Stimulated activated CD8-positive, alpha-beta memory T cell treated with anti-CD3 and anti-CD28 coated beads, Interleukin-7, amount 100 ng/mL, for 24 hours (primary cell): ENCODE measurements around the gene GPATCH11.

ENCODE experiments used
- DNase-seq: peaks from one replicate; pipeline ENCODE4 v3.0.0-alpha.2; 2020; ENCODE audit warnings: low read depth

GPATCH11 gene

DNA sequence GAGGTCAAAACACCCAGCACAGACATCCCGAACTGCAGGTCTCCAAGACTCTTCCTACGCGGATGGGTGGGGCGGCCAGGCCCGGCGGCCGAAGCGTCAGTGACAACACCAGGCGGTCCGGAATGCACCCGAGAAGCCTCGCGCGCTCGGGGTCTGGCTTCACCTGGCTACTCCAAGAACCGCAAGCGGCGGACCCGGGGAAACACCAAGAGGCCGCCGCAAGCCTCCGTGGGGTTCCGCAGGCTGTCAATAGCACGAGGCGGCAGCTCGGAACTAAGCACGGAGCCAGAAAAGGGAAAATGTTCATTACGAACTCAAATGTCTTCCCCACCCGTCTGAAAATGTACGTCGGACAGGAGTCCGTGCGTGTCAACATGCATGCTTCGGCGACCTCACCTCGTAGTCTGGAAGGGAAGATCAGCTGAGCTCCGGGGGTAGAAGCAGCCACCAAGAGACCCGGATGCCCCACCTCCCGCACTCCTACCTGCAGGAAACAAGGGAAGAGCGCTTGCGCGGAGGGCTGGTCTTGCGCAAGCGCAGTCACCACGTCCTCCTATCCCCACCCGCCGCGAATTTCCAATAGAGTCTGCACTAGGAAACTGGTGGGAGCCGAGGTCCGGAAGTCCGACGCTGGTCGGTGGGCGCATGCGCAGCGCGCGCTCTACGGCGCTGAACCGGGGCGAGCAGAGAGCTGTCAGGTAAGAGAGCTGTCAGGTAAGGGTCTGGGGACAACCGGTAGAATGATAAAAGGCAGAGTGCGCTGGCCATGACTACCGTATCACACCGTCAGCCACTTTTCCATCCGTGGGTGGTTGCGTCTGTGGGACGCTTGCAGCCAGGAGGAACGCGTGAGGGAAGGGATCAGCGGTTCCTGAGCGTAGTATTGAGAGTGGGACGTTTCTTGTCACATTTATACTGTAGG is at the start of gene GPATCH11, which contains the start of gene HEATR5B:
Gene GPATCH11 (plus strand): TSS at position 646 of the 922 bp plus-strand sequence. CDS start 3,864 bp downstream, outside the sequence.
Gene HEATR5B (minus strand): TSS at position 500 of the 922 bp plus-strand sequence. CDS start 958 bp downstream, outside the sequence.
- peak; percentile 74 for DNase-seq

DNA sequence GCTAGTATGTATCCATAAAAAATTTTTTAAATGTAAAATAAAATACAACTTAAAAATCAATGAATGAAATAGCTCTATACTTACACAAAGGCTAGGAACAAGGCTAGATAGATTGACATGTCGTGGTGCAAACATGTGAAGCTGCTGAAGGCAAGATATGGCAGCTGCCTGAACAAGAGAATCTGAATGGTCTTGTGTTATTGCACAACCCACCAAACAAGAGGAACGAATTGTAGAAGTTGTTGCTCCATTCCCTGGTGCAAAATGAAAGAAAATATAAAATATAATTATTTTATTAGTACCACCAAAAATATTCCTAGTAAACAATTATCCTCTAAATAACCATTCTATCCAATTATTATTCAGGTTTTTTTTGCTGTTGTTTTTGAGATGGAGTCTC is 46.5 kb upstream of the GPATCH11 start:
- DNase-seq, result no peak

DNA sequence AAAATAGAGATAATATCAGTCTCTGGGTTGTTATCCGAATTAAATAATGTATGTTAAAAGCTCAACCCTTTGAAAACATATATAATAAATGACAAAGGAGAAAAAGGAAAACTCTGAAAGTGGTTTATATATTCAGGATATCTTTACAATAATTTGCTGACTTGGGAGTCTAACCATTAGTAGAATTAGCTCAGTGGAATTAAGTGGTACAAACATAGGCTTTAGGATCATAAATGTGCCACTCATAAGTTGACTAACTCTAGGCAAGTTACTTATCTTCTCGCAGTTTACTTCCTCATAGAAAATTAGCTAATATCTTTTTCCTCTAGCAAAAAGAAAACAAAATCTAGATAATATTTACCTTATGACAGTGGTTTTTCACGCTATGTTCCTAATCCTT is 44.7 kb upstream of the GPATCH11 start:
- DNase-seq, result no peak

- DNase-seq, result no peak
Measured at GRCh38 chr2:37052600-37053332, 31.6 kb upstream of the GPATCH11 start.

DNA sequence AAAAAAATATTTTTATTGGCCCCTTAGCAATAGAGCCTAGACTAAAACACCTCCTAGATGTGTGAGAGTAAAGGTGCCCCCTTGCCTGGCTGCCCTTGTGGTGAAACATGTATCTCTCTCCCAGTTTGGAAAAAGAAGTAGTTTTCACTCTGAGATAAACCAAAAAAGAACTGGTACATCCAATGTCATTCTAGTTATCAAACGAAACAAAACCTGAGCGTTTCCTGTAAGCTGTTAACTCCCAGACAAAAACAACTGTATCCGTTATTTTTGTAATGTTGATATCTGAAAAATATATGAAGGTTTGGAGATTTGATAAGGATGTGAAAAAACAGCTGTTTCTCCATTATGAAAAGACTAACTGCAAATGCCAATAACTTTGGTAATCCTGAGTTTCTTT is 24.5 kb upstream of the GPATCH11 start:
- no peak for DNase-seq

DNA sequence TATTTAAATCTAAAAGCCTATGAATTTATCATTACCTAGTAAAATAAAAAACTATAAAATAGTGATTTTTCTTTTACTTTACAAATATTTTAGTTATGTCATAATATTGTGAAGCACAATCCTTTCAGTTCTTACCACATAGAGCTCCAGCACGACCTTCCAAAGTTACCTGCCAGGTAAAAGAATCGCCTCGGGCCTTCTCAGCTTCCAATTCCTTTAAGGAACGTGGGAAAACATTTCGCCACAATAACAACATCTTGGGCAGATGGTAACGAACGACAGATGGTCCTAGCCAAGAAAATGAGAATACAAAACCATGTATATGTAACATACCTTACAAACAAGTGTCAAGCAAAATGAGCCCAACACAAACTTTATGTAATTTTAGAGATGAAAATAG is 23.9 kb upstream of the GPATCH11 start:
- DNase-seq, result no peak

DNA sequence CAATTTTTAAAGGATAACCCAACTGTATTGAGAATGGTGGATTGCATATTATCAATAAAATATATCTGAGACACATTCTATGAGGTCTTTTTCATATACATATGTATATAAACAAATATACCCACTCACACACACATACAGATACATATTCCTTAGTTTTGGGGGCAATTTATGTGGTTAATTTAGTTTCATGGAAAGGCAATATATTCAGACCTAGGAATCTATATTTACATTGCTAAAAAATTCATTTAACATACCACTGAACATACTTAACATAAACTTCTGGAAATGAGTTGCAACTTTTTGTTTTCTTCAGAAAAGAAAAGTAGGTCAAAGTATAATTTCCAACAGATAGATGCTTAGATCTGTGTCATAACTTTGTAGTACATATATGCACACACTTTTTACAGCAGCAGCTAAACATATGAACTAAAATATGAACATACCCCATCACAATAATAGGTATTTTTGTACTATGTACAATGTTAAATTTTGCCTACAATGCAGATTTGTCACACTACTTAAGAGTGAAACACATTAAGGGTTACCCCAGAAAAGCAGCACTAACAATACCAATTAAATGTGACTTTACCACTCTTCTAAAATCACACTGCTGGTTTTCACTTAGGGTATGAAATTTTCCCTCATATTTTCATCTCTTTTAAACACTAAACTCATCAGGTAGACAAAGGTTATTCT is 23.2 kb upstream of the GPATCH11 start:
- DNase-seq, result no peak

- no peak for DNase-seq
Measured at GRCh38 chr2:37061776-37062175, 22.5 kb upstream of the GPATCH11 start.

DNA sequence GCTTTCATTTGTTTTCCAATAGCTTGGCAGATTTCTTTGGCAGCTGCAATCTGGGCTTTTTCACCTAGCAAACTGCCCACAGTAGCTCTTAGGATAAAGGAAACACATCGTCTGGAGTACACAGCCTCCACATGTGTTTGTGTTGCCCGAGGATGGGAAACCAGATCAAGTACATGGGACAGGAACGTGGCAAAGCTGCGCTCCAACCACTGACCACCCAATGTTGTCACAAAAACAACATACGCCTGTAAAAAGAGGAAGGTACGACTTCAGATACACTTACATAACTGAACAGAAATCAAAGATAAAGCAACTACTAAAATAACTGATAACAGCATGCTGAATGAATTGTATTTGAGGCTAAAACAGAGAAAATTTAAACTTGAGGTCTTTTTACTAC is 15.6 kb upstream of the GPATCH11 start:
- DNase-seq, result no peak

GRCh38 chr2:37070931-37071330 is 13.4 kb upstream of the GPATCH11 start:
- no peak for DNase-seq

DNA sequence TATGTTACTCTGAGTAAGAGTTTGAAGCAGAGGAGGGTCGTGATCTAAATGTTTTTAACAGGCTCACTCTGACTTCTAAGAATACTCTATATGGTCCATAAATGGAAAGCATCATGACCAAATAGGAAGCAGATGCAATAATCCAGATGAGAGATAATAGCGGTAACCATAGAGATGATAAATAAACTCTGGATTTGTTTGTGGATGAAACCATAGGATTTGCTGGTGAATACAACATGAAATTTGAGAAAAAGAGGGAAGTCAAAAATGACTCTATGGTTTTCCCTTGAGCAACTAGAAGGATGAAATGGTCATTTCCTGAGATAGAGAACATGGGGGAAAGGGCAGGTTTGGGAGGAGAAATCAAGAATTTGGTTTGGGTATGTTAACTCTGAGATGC is 4.1 kb upstream of the GPATCH11 start:
- no peak for DNase-seq

- DNase-seq, result no peak
Measured at GRCh38 chr2:37080689-37081088, 3.6 kb upstream of the GPATCH11 start.

DNA sequence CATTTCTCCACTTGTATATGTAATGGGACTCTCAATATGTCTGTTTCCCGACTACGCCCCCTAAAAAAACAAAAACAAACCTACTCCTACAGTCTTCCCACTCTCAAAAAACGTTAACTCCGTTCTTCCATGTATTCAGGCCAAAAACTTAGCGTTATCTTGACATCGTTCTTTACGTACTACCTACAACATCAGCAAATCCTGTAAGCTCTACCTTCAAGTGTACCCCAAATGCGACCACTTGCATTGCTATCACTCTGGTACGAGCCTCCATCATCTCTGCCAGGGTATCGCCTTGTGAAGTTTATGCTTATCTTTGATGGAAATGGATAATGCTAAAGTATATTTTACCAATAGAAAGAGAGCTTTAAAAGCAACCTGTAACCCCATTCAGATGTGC is 479 bp downstream of the GPATCH11 start:
- DNase-seq, result no peak

- no peak for DNase-seq
Measured at GRCh38 chr2:37085731-37086147, 1.4 kb downstream of the GPATCH11 start.

DNA sequence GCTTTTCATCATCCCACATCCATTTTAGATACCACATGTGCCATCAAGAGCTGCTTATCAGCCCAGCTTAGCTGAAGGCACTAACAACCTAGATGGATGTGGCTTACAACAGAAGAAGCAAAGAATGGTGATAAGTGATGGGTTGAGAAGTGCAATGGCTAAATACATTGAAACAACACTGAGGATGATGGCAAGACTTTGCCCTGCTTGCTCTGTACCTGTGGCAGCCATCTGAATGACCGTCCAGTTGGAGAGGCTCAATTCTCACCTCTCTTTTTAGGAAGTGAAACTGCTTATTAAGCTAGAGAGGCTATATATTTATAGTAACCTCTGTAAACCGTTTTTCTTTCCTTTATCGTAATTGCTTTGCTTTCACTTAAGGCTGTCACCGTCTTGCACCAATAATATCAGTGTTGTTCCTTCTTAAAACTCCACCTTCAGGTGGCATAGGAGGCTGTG is 5.7 kb downstream of the GPATCH11 start:
- no peak for DNase-seq

DNA sequence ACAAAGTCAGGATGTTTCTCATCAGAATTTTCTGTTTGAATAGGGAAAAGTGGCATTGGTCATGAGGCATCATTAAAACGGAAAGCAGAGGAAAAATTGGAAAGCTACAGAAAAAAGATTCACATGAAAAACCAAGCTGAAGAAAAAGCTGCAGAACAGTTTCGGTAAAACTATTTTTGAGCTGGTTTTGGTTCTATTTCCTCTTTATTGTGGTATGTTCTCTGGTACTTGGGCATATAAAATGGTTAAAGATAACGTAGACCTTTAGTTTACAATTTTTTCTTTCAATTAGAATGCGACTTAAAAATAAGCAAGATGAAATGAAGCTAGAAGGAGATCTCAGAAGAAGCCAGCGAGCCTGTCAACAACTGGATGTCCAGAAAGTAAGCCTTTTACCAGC is 7.6 kb downstream of the GPATCH11 start:
- no peak for DNase-seq

DNA sequence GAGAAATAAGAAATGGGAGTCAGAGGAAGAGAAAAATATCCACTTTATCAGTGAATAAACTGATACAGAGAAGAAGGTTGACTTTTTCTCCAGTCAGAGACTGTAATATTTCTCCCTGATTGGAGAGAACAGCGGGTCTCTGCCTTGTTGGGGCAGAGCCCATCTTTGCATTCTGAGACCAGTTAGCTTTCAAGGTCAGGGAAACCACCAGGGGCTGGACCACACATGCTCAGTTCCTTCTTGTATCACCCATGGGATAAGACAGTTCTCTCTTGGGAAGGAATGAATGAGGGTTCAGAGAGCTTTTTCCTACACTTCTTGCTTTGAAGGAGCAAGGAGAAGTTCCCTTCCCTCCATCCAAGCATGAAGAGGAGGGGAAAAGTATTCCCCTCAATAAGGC is 12.2 kb downstream of the GPATCH11 start:
- no peak for DNase-seq

DNA sequence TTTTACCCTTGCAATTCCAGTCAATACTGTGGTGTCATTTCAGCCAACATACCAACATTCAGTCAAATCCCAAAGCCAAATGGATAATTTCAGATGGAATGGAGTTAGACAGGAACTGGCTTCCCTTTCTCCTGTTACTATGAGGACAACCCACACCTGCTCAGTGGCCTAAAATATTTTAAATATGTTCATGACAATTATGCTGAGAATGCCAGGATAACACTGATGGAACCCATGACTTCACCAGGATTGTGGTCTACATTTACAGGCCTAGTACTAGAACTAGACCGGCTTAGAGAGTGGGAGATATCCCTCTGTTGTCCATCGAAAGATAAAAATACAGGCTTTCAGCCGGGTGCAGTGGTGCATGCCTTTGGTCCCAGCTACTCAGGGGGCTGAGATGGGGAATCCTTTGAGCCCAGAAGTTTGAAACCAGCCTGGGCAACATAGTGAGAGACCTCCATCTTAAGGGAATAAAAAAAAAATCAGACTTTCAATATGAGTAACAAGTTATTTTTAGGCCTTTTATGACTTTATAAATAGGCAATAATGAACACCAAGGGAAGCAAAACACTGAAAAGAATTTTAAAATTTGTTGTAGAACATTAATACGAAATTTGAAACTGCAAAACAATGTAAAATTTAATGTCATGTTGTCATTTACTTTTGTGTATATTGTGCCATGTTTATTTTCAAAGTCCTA is 14.2 kb downstream of the GPATCH11 start:
- no peak for DNase-seq

DNA sequence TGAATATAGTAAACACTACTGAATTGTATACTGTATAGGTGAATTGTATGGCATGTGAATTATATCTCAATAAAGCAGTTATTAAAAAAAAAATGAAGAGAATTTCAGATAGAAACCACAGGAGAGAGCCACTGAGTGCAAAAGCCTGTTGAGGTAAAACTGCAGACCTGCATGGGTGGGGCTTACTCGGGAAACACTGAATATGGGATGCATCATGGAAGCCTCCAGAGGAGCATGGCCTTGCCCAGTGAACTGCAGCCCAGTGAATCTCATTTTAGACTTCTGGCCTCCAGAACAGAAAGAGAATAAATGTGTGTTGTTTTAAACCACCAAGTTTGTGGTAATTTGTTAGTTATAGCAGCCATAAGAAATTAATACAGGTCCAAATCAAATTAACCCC is 15.7 kb downstream of the GPATCH11 start:
- no peak for DNase-seq

GRCh38 chr2:37102588-37102987 is 18.3 kb downstream of the GPATCH11 start:
- no peak for DNase-seq

- DNase-seq, result no peak
Measured at GRCh38 chr2:37104178-37104577, 19.9 kb downstream of the GPATCH11 start.

DNA sequence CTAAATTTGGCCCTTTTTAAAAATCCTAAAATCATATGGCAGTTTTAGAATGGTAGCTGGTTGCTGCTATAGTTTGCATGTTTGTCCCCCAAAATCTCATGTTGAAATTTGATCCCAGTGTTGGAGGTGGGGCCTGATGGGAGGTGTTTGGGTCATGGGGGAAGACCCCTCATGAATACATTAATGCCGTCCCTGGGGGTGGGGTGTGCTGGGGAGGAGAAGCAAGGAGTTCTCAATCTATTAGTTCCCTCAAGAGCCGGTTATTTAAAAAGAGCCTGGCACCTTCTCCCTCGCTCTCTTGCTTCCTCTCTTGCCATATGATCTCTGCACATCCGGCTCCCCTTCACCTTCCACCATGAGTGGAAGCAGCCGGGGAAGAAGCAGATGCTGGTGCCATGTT is 20.8 kb downstream of the GPATCH11 start:
- DNase-seq, result no peak
